Chondrocyte (in vitro differentiated cells): Measurements from ENCODE around the gene FHIT. TPM values are rescaled to one million over a fixed set of nuclear protein-coding genes. Genes with fewer than 3 reads are reported as not detected.

Experiments used
- DNase-seq: peaks from one replicate; pipeline ENCODE4 v3.0.0; 2021; ENCODE audit warnings: mixed read lengths, low spot score
- H3K27ac Mint-ChIP-seq: one replicate; pipeline ENCODE4 v1.8.0; 2021; ENCODE audit warnings: mild to moderate bottlenecking, moderate library complexity, mixed read lengths; ENCODE audit not compliant: unreplicated experiment
- H3K27me3 Mint-ChIP-seq: 2 replicates; pipeline ENCODE4 v1.8.0; 2021; ENCODE audit warnings: low read depth, mixed read lengths
- H3K36me3 Mint-ChIP-seq: 2 replicates; pipeline ENCODE4 v1.8.0; 2021; ENCODE audit warnings: low read depth, mixed read lengths
- H3K4me1 Mint-ChIP-seq: 2 replicates; pipeline ENCODE4 v1.8.0; 2021; ENCODE audit warnings: low read depth, mild to moderate bottlenecking, mixed read lengths
- H3K4me3 Mint-ChIP-seq: one replicate; pipeline ENCODE4 v1.8.0; 2021; ENCODE audit warnings: mild to moderate bottlenecking, moderate library complexity, mixed read lengths; ENCODE audit not compliant: unreplicated experiment
- H3K9me3 Mint-ChIP-seq: 2 replicates; pipeline ENCODE4 v1.8.0; 2021; ENCODE audit warnings: low read depth, mixed read lengths
- CTCF ChIP-seq: fragments of 200-600 bp; sonication (generic); IDR thresholded peaks from 2 replicates; pipeline ENCODE4 v1.5.0; 2021; ENCODE audit warnings: antibody characterized with exemption, mild to moderate bottlenecking, moderate library complexity
- total RNA-seq: library from RNA; stranded (reverse); gene quantifications from 3 replicates; pipeline ENCODE4 v1.2.1, GENCODE V29; 2021

The FHIT gene
- total RNA-seq, 1 donor from 2014 or later, result 3.8 TPM

GRCh38 chr3:60215946-60216345, 1035.3 kb downstream of the FHIT start:
- no peak for DNase-seq
- Mint-ChIP-seq H3K27ac (no peak overlapping the region), H3K27me3 (no peaks in the 10 kb centered on the region), H3K4me1 (no peaks in the 10 kb centered on the region), H3K9me3 (no peaks in the 10 kb centered on the region), H3K4me3 (no peak overlapping the region), H3K36me3 (no peaks in the 10 kb centered on the region)
- TF ChIP-seq CTCF, result no peak

- DNase-seq, result no peak
- no peak overlapping the region for H3K4me3 Mint-ChIP-seq
- peaks cover 2% of the 10 kb centered on the region for H3K4me1 Mint-ChIP-seq
- H3K9me3 Mint-ChIP-seq, result peaks cover 5% of the 10 kb centered on the region
- H3K27me3 Mint-ChIP-seq, result no peaks in the 10 kb centered on the region
- no peak overlapping the region for H3K27ac Mint-ChIP-seq
- no peak for TF ChIP-seq CTCF
- H3K36me3 Mint-ChIP-seq, result no peaks in the 10 kb centered on the region
These were observed 1043.3 kb downstream of the FHIT start for GRCh38 chr3:60207905-60208304.

GRCh38 chr3:60206206-60206605, 1045.0 kb downstream of the FHIT start:
- no peaks in the 10 kb centered on the region for H3K27me3 Mint-ChIP-seq
- H3K36me3 Mint-ChIP-seq, result no peaks in the 10 kb centered on the region
- no peak overlapping the region for H3K27ac Mint-ChIP-seq
- peaks cover 5% of the 10 kb centered on the region for H3K9me3 Mint-ChIP-seq
- TF ChIP-seq CTCF, result no peak
- peaks cover 9% of the 10 kb centered on the region for H3K4me1 Mint-ChIP-seq
- no peak for DNase-seq
- no peak overlapping the region for H3K4me3 Mint-ChIP-seq

- Mint-ChIP-seq H3K4me3 (no peak overlapping the region), H3K36me3 (no peaks in the 10 kb centered on the region), H3K9me3 (no peaks in the 10 kb centered on the region), H3K27ac (no peak overlapping the region), H3K4me1 (peaks cover 9% of the 10 kb centered on the region), H3K27me3 (no peaks in the 10 kb centered on the region)
- DNase-seq, result no peak
- no peak for TF ChIP-seq CTCF
These were observed 1049.1 kb downstream of the FHIT start for GRCh38 chr3:60202052-60202726.

GRCh38 chr3:60199306-60199705, 1051.9 kb downstream of the FHIT start:
- peaks cover 5% of the 10 kb centered on the region for H3K9me3 Mint-ChIP-seq

More at GRCh38 chr3:60199306-60199705, 1051.9 kb downstream of the FHIT start:
- Mint-ChIP-seq H3K4me3 (no peak overlapping the region), H3K27me3 (no peaks in the 10 kb centered on the region), H3K27ac (no peak overlapping the region), H3K36me3 (no peaks in the 10 kb centered on the region), H3K4me1 (peaks cover 7% of the 10 kb centered on the region)
- TF ChIP-seq CTCF, result no peak
- no peak for DNase-seq
